ENCODE data around the gene GFRA3. TPM values are rescaled to one million over a fixed set of nuclear protein-coding genes. Genes with fewer than 3 reads are reported as not detected.
"Not testable (repeated sequence)": the region's sequence is repeated elsewhere in the genome, so short reads cannot be mapped to it uniquely, and the experiment has no call there.

GFRA3 gene
- total RNA-seq, 2 experiments from 2014 or later: 0.18 TPM; not detected in 1

- no peaks in the 10 kb centered on the region for H3K9me3 Mint-ChIP-seq
- H3K4me3 Mint-ChIP-seq: no peak overlapping the region
- peaks cover 57% of the 10 kb centered on the region for H3K27me3 Mint-ChIP-seq
- DNase-seq: no peak
- no peak overlapping the region for H3K27ac Mint-ChIP-seq
- peaks cover 13% of the 10 kb centered on the region for H3K4me1 Mint-ChIP-seq
- no peaks in the 10 kb centered on the region for H3K36me3 Mint-ChIP-seq
Measured at GRCh38 chr5:138271281-138271680, 3.1 kb downstream of the GFRA3 start.

- Mint-ChIP-seq H3K27me3 (peaks cover 18% of the 10 kb centered on the region), H3K4me3 (no peak overlapping the region), H3K9me3 (no peaks in the 10 kb centered on the region), H3K4me1 (no peaks in the 10 kb centered on the region), H3K36me3 (no peaks in the 10 kb centered on the region), H3K27ac (no peak overlapping the region)
- DNase-seq: no peak
Measured at GRCh38 chr5:138264183-138264582, 10.2 kb downstream of the GFRA3 start.

- H3K36me3 Mint-ChIP-seq: no peaks in the 10 kb centered on the region
- no peak overlapping the region for H3K4me3 Mint-ChIP-seq
- H3K27me3 Mint-ChIP-seq: peaks cover 14% of the 10 kb centered on the region
- H3K9me3 Mint-ChIP-seq: no peaks in the 10 kb centered on the region
- no peak for DNase-seq
- no peaks in the 10 kb centered on the region for H3K4me1 Mint-ChIP-seq
- H3K27ac Mint-ChIP-seq: no peak overlapping the region
Measured at GRCh38 chr5:138263581-138263980, 10.8 kb downstream of the GFRA3 start.

GRCh38 chr5:138258704-138259292 lies 15.6 kb downstream of the GFRA3 start:
- H3K27ac Mint-ChIP-seq: no peak overlapping the region
- no peak overlapping the region for H3K4me3 Mint-ChIP-seq
- H3K9me3 Mint-ChIP-seq: no peaks in the 10 kb centered on the region
- no peaks in the 10 kb centered on the region for H3K4me1 Mint-ChIP-seq
- no peak for DNase-seq
- no peaks in the 10 kb centered on the region for H3K36me3 Mint-ChIP-seq
- no peaks in the 10 kb centered on the region for H3K27me3 Mint-ChIP-seq

GRCh38 chr5:138257583-138257982 lies 16.8 kb downstream of the GFRA3 start:
- H3K4me3 Mint-ChIP-seq: no peak overlapping the region
- H3K27me3 Mint-ChIP-seq: no peaks in the 10 kb centered on the region
- no peak overlapping the region for H3K27ac Mint-ChIP-seq
- no peak for DNase-seq
- H3K9me3 Mint-ChIP-seq: no peaks in the 10 kb centered on the region
- H3K36me3 Mint-ChIP-seq: no peaks in the 10 kb centered on the region
- no peaks in the 10 kb centered on the region for H3K4me1 Mint-ChIP-seq

- no peak for DNase-seq
- no peaks in the 10 kb centered on the region for H3K27me3 Mint-ChIP-seq
- no peaks in the 10 kb centered on the region for H3K36me3 Mint-ChIP-seq
- no peak overlapping the region for H3K27ac Mint-ChIP-seq
- H3K4me1 Mint-ChIP-seq: no peaks in the 10 kb centered on the region
- no peaks in the 10 kb centered on the region for H3K9me3 Mint-ChIP-seq
- H3K4me3 Mint-ChIP-seq: no peak overlapping the region
Measured at GRCh38 chr5:138252944-138253343, 21.5 kb downstream of the GFRA3 start.

GRCh38 chr5:138247800-138248199 lies 26.6 kb downstream of the GFRA3 start:
- DNase-seq, H3K4me3 Mint-ChIP-seq, H3K36me3 Mint-ChIP-seq, H3K4me1 Mint-ChIP-seq, H3K27ac Mint-ChIP-seq, H3K9me3 Mint-ChIP-seq: not testable (repeated sequence)
- peaks cover 18% of the 10 kb centered on the region for H3K27me3 Mint-ChIP-seq

GRCh38 chr5:138246822-138247221 lies 27.6 kb downstream of the GFRA3 start:
- no peak overlapping the region for H3K27ac Mint-ChIP-seq
- H3K36me3 Mint-ChIP-seq: no peaks in the 10 kb centered on the region
- DNase-seq: no peak
- H3K4me3 Mint-ChIP-seq: no peak overlapping the region
- peaks cover 26% of the 10 kb centered on the region for H3K27me3 Mint-ChIP-seq
- H3K9me3 Mint-ChIP-seq: no peaks in the 10 kb centered on the region
- H3K4me1 Mint-ChIP-seq: peaks cover 2% of the 10 kb centered on the region

GRCh38 chr5:138246334-138246733 lies 28.1 kb downstream of the GFRA3 start:
- Mint-ChIP-seq H3K9me3 (no peaks in the 10 kb centered on the region), H3K27ac (no peak overlapping the region)

GRCh38 chr5:138245717-138246116 lies 28.7 kb downstream of the GFRA3 start:
- H3K36me3 Mint-ChIP-seq: no peaks in the 10 kb centered on the region
- H3K4me1 Mint-ChIP-seq: peaks cover 10% of the 10 kb centered on the region
- no peak overlapping the region for H3K27ac Mint-ChIP-seq
- DNase-seq: no peak
- H3K27me3 Mint-ChIP-seq: peaks cover 35% of the 10 kb centered on the region
- H3K9me3 Mint-ChIP-seq: no peaks in the 10 kb centered on the region
- no peak overlapping the region for H3K4me3 Mint-ChIP-seq

More at GRCh38 chr5:138246334-138246733, 28.1 kb downstream of the GFRA3 start:
- no peak overlapping the region for H3K4me3 Mint-ChIP-seq
- peaks cover 29% of the 10 kb centered on the region for H3K27me3 Mint-ChIP-seq
- DNase-seq: no peak
- peaks cover 3% of the 10 kb centered on the region for H3K4me1 Mint-ChIP-seq
- H3K36me3 Mint-ChIP-seq: no peaks in the 10 kb centered on the region

- no peaks in the 10 kb centered on the region for H3K36me3 Mint-ChIP-seq
Measured at GRCh38 chr5:138243794-138244193, 30.6 kb downstream of the GFRA3 start.

GRCh38 chr5:138241688-138242571 lies 32.5 kb downstream of the GFRA3 start:
- Mint-ChIP-seq H3K27ac (no peak overlapping the region), H3K36me3 (no peaks in the 10 kb centered on the region), H3K9me3 (no peaks in the 10 kb centered on the region), H3K27me3 (peaks cover 55% of the 10 kb centered on the region), H3K4me1 (peaks cover 13% of the 10 kb centered on the region), H3K4me3 (peak overlapping the region; percentile 8)
- no peak for DNase-seq

More at GRCh38 chr5:138243794-138244193, 30.6 kb downstream of the GFRA3 start:
- DNase-seq: no peak
- no peak overlapping the region for H3K27ac Mint-ChIP-seq
- peaks cover 13% of the 10 kb centered on the region for H3K4me1 Mint-ChIP-seq
- no peaks in the 10 kb centered on the region for H3K9me3 Mint-ChIP-seq
- H3K4me3 Mint-ChIP-seq: no peak overlapping the region
- H3K27me3 Mint-ChIP-seq: peaks cover 51% of the 10 kb centered on the region

GRCh38 chr5:138240650-138241385 lies 33.6 kb downstream of the GFRA3 start:
- no peaks in the 10 kb centered on the region for H3K9me3 Mint-ChIP-seq
- DNase-seq: peak; percentile 23
- peaks cover 13% of the 10 kb centered on the region for H3K4me1 Mint-ChIP-seq
- H3K4me3 Mint-ChIP-seq: no peak overlapping the region
- H3K36me3 Mint-ChIP-seq: no peaks in the 10 kb centered on the region
- no peak overlapping the region for H3K27ac Mint-ChIP-seq
- H3K27me3 Mint-ChIP-seq: peaks cover 55% of the 10 kb centered on the region

GRCh38 chr5:138238034-138238433 lies 36.4 kb downstream of the GFRA3 start:
- Mint-ChIP-seq H3K27me3 (peaks cover 55% of the 10 kb centered on the region), H3K4me3 (no peak overlapping the region), H3K4me1 (peaks cover 13% of the 10 kb centered on the region)

GRCh38 chr5:138234651-138235050 lies 39.8 kb downstream of the GFRA3 start:
- H3K4me3 Mint-ChIP-seq: no peak overlapping the region
- H3K27ac Mint-ChIP-seq: no peak overlapping the region
- DNase-seq: no peak
- no peaks in the 10 kb centered on the region for H3K9me3 Mint-ChIP-seq
- no peaks in the 10 kb centered on the region for H3K4me1 Mint-ChIP-seq
- H3K36me3 Mint-ChIP-seq: no peaks in the 10 kb centered on the region
- peaks cover 32% of the 10 kb centered on the region for H3K27me3 Mint-ChIP-seq

More at GRCh38 chr5:138238034-138238433, 36.4 kb downstream of the GFRA3 start:
- Mint-ChIP-seq H3K36me3 (no peaks in the 10 kb centered on the region), H3K27ac (no peak overlapping the region), H3K9me3 (no peaks in the 10 kb centered on the region)
- DNase-seq: no peak
